ENCODE results near the gene CTBP2.

The CTBP2 gene

DNA sequence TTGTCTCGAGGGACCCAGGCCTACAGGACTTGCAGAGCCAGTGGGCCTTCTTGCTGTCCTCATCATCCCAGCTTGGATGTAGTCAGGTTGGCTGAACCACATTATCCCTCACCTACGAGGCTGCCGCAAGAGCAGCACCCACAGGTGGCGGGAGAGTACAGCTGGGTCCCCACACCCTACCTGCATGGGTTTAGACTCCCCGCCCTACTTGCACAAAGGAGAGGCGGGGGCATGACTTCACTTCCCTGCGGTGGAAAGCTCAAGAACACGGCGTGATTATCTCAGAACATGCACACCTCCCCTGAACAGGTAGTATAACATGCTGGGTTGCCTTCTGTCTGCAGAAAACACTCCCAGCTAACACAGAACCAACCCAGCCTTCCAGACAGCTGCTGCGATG is 57.5 kb downstream of the CTBP2 start:
- DNase-seq, result no peak

GRCh38 chr10:125102246-125102645 is 58.1 kb downstream of the CTBP2 start:
- peak; percentile 4 for DNase-seq

GRCh38 chr10:125101581-125101980 is 58.8 kb downstream of the CTBP2 start:
- no peak for DNase-seq

DNA sequence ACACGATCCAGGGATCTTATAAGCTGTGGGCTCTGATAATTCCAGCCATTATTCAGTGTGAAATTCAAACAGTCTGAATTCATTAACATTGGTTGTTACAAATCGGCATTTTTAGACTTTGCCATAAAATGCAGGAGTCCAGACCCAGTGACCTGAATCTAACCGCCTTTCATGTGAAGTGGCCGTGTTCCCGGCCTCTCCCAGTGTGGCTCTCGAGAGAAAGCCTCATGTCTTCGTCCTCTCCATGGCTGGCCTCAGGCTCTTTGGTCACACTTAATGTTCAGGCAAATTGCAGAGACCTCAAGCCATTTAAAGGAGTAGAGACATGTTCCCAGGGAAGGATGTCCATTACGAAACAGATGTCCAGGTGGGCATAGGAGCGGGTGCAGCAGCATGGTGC is 59.3 kb downstream of the CTBP2 start:
- no peak for DNase-seq

GRCh38 chr10:125097409-125098070 is 62.8 kb downstream of the CTBP2 start:
- DNase-seq, result no peak

DNA sequence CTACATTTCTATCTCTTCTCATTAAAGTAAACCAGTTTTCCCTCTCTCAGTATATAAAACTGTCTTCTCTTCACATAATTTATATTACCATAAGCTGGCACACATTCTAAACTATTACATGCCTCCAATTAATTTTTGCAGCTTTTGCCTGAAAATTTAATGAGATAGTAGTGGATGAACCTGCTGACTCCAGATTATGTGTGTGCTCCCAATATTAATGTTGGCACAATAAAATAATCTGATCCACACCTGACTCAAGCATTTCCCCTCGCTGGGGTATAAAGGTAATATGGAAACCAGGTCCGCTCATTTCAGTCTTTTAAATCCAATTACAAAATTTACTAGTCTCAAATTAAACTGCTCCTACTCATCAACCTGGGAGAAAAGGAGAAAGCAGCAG is 63.4 kb downstream of the CTBP2 start:
- no peak for DNase-seq

- DNase-seq, result no peak
These were observed 64.0 kb downstream of the CTBP2 start for GRCh38 chr10:125096371-125096770.

DNA sequence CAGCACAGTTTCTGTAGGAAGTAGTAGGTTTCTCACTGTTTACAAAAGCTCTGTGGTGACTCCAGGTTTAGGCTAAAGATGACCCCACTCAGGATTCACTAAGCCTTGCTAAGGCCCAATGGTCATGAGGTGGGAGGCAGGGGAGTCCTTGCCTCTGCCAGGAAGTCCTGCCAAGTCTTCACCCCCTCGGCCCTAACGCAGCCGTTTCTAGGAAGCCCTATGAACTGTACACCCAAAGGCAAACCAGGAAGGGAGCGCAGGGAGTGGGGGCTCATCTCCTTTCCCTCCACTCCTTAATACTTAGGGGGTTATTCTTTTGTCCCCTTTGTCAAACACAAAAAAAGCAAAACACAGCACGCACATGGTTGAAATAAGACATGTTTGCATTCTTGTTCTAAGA is 64.6 kb downstream of the CTBP2 start:
- no peak for DNase-seq

GRCh38 chr10:125095228-125095627 is 65.1 kb downstream of the CTBP2 start:
- DNase-seq, result no peak

GRCh38 chr10:125094806-125095205 is 65.6 kb downstream of the CTBP2 start:
- DNase-seq, result peak; percentile 47

GRCh38 chr10:125093974-125094705 is 66.2 kb downstream of the CTBP2 start:
- DNase-seq, result no peak

- DNase-seq, result no peak
These were observed 67.0 kb downstream of the CTBP2 start for GRCh38 chr10:125093199-125093973.

- no peak for DNase-seq
These were observed 67.8 kb downstream of the CTBP2 start for GRCh38 chr10:125092564-125093031.

DNA sequence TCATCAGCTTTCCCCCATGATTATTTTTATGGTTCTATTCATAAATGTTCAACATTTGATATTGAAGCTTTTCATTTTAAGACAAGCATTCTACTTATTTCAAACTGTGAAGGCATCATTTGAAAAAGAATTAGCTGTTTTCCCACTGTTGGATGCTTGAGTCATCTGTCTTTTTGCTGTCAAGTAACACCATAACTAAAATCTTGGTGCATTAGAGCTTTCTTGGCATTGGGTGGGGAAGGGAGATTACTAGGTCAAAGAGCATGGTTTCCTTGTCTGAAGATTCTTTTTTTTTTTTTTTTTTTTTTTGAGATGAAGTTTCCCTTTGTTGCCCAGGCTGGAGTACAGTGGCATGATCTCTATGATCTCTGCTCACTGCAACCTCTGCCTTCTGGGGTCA is 68.5 kb downstream of the CTBP2 start:
- DNase-seq, result no peak

DNA sequence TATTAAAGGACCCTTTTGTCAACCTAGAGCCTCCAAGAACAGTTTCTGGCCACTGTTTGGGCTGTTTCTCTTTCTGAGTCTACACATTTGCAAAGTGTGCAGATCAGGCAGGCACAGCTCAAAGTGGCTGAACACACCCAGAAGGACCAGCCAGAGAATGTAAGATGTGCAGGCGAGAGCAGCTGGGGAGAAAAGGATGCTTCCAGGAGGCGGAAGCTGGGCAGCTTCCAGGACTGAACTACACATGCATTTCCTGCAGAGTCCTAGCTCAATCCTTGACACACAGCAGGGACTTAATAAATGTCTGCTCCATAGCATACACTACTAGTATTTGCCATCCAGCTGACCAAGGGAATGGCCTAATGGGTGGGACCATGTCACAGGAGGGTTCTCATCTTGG is 70.9 kb downstream of the CTBP2 start:
- DNase-seq, result no peak

GRCh38 chr10:125087897-125088215 is 72.5 kb downstream of the CTBP2 start:
- DNase-seq, result no peak

DNA sequence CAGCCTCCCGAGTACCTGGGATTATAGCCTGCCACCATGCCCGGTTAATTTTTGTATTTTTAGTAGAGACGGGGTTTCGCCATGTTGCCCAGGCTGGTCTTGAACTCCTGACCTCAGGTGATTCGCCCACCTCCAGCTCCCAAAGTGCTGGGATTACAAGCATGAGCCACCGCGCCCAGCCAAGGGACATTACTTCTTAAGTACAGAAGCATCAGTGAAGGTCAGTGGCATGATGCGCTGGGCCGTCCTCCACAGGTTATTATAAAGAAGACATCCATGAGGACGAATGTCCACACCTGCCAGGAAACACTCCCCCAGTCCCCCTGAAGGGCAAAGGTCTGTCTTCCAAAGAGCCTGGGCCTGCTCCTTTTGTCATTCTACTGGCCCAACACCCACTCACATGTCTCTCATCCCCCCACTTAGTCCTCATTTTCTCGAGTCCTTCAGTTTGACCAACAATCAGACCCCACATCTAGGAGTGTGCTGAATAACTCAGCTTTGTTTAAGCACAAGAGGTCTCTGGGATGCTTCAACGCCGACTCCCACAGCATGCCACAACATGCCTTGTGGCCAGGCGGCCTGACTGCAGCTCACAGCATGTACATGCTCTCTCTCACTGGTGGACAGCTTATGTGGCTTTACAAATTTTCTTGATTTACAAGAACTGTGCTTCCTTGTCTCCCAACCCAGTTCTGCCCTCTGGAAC is 73.0 kb downstream of the CTBP2 start:
- DNase-seq, result no peak

GRCh38 chr10:125086691-125087090 is 73.7 kb downstream of the CTBP2 start:
- no peak for DNase-seq

- no peak for DNase-seq
These were observed 74.9 kb downstream of the CTBP2 start for GRCh38 chr10:125085258-125086054.

DNA sequence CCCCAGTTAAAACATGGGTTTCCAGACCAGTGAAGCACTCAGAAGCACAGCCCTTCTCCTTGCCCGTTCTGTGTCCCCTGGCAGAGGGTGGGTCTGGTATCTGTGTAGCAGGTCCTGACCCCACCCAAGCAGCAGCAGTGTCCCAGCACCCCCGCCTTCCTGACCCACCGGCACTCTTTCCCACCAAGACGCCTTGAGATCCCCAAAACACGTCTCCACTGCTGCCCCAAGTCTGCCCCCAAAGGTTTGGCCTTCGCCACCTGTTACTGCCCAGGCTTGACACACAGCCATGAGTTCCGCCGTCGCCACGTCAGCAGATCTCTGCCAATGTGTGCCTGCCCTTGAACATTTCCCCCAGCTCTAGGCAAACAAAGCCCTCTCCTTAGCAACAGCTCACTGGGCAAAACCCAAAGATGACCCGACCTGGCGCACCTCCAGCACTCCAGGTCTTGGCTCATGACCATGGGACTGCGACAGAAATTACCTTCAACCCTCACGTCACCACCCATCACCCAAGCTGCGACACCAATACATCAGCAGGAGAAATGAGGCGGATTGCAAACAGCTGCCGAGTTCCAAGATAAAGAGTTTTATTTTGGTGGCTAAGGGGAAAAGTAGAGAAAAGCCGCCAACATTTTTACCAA is 75.6 kb downstream of the CTBP2 start:
- no peak for DNase-seq

DNA sequence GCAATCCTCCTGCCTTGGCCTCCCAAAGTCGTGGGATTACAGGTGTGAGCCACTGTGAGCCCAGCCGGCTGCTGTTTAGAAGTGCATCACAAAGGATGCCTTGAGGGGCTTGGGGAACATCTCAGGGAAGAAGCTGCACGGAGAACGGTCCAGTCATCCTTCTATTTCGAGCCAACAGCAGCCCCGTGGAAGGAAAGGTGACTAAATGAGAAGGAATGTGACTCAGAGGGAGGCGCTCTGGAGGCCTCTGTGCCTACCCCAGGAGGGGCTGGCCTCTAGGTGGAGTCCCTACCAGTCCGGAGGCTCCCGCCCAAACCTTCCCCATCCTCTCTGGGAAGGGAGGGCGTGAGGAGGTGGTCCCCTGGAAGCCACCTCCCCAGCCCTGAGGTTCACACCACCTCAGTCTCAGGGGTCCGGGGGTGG is 76.2 kb downstream of the CTBP2 start:
- no peak for DNase-seq

DNA sequence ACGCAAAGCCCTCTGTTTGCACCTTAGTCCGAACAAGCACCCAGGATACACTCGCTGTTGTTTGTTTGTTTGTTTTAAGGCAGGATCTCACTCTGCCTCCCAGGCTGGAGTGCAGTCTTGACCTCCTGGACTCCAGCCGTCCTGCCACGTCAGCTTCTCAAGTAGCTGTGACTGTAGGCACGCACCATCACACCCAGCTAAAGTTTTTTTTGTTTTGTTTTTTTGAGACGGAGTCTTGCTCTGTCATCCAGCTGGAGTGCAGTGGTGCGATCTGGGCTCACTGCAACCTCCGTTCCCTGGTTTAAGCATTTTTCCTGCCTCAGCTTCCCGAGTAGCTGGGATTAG is 76.8 kb downstream of the CTBP2 start:
- no peak for DNase-seq
